H9 (cell line): ENCODE results near the gene ROBO1. TPM values are rescaled to one million over a fixed set of nuclear protein-coding genes. Genes with fewer than 3 reads are reported as not detected.

Experiments
- DNase-seq: peaks from one replicate; pipeline ENCODE4 v3.0.0-alpha.2; 2017
- H2AFZ ChIP-seq: one replicate; pipeline ENCODE4 v1.6.1; 2013; ENCODE audit warnings: mild to moderate bottlenecking, low read length, control low read depth, moderate library complexity
- H2AK5ac ChIP-seq: 2 replicates; pipeline ENCODE4 v1.6.1; 2013; ENCODE audit warnings: low read length, control low read depth, mixed read lengths; ENCODE audit not compliant: insufficient read length
- H2BK120ac ChIP-seq: one replicate; pipeline ENCODE4 v1.6.1; 2013; ENCODE audit warnings: low read depth, mild to moderate bottlenecking, low read length, control low read depth, inconsistent platforms; ENCODE audit not compliant: poor library complexity, severe bottlenecking
- H2BK12ac ChIP-seq: 2 replicates; pipeline ENCODE4 v1.6.1; 2013; ENCODE audit warnings: low read length, control low read depth, mixed read lengths, low read depth; ENCODE audit not compliant: insufficient read length
- H2BK15ac ChIP-seq: 2 replicates; pipeline ENCODE4 v1.6.1; 2013; ENCODE audit warnings: low read depth, low read length, control low read depth
- H2BK20ac ChIP-seq: one replicate; pipeline ENCODE4 v1.6.1; 2013; ENCODE audit warnings: low read depth, mild to moderate bottlenecking, low read length, control low read depth, inconsistent platforms; ENCODE audit not compliant: poor library complexity, severe bottlenecking
- H2BK5ac ChIP-seq: 2 replicates; pipeline ENCODE4 v1.6.1; 2013; ENCODE audit warnings: low read length, control low read depth, mixed read lengths; ENCODE audit not compliant: insufficient read length
- H3K14ac ChIP-seq: 2 replicates; pipeline ENCODE4 v1.6.1; 2013; ENCODE audit warnings: low read length, control low read depth; ENCODE audit not compliant: insufficient read depth
- H3K18ac ChIP-seq: 2 replicates; pipeline ENCODE4 v1.6.1; 2013; ENCODE audit warnings: low read depth, mild to moderate bottlenecking, mixed read lengths, low read length, control low read depth; ENCODE audit not compliant: insufficient read length
- H3K23ac ChIP-seq: 2 replicates; pipeline ENCODE4 v1.6.1; 2013; ENCODE audit warnings: low read length, control low read depth, mixed read lengths, low read depth; ENCODE audit not compliant: insufficient read length
- H3K23me2 ChIP-seq: 2 replicates; pipeline ENCODE4 v1.6.1; 2013; ENCODE audit warnings: low read depth, mild to moderate bottlenecking, mixed read lengths, low read length, control low read depth; ENCODE audit not compliant: insufficient read length, poor library complexity, severe bottlenecking
- H3K27ac ChIP-seq: 2 replicates; pipeline ENCODE4 v1.5.1; 2013; ENCODE audit warnings: low read length, control low read depth, mixed read lengths, low read depth; ENCODE audit not compliant: insufficient read length
- H3K27me3 ChIP-seq: 2 replicates; pipeline ENCODE4 v1.6.1; 2013; ENCODE audit warnings: low read length, control low read depth, inconsistent platforms; ENCODE audit not compliant: insufficient read depth
- H3K4ac ChIP-seq: 2 replicates; pipeline ENCODE4 v1.6.1; 2013; ENCODE audit warnings: low read depth, mild to moderate bottlenecking, control low read depth, inconsistent platforms, low read length, moderate library complexity
- H3K4me1 ChIP-seq: 2 replicates; pipeline ENCODE4 v1.6.1; 2013; ENCODE audit warnings: low read length, control low read depth, inconsistent platforms; ENCODE audit not compliant: insufficient read depth
- H3K4me2 ChIP-seq: 2 replicates; pipeline ENCODE4 v1.6.1; 2013; ENCODE audit warnings: low read length, control low read depth, mixed read lengths; ENCODE audit not compliant: insufficient read length, insufficient read depth
- H3K56ac ChIP-seq: 2 replicates; pipeline ENCODE4 v1.6.1; 2013; ENCODE audit warnings: low read depth, mild to moderate bottlenecking, mixed read lengths, low read length, control low read depth; ENCODE audit not compliant: insufficient read length
- H3K79me1 ChIP-seq: 2 replicates; pipeline ENCODE4 v1.6.1; 2013; ENCODE audit warnings: low read depth, mild to moderate bottlenecking, moderate library complexity, low read length, control low read depth, inconsistent platforms; ENCODE audit not compliant: insufficient read depth, poor library complexity, severe bottlenecking
- H3K79me2 ChIP-seq: 2 replicates; pipeline ENCODE4 v1.6.1; 2013; ENCODE audit warnings: low read length, control low read depth, inconsistent platforms; ENCODE audit not compliant: insufficient read depth
- H3K9ac ChIP-seq: 2 replicates; pipeline ENCODE4 v1.6.1; 2013; ENCODE audit warnings: low read length, control low read depth, mixed read lengths; ENCODE audit not compliant: insufficient read length; ENCODE audit errors: extremely low read depth
- H3K9me3 ChIP-seq: one replicate; pipeline ENCODE4 v1.6.1; 2013; ENCODE audit warnings: low read depth, low read length, inconsistent platforms; ENCODE audit not compliant: control insufficient read depth
- H3T11ph ChIP-seq: one replicate; pipeline ENCODE4 v1.6.1; 2013; ENCODE audit warnings: mild to moderate bottlenecking, low read length, control low read depth, inconsistent platforms
- H4K20me1 ChIP-seq: one replicate; pipeline ENCODE4 v1.6.1; 2013; ENCODE audit not compliant: control insufficient read depth, insufficient read length, insufficient read depth
- H4K5ac ChIP-seq: 2 replicates; pipeline ENCODE4 v1.6.1; 2013; ENCODE audit warnings: low read depth, mild to moderate bottlenecking, mixed read lengths, low read length, control low read depth; ENCODE audit not compliant: insufficient read length
- H4K8ac ChIP-seq: replicated peaks from 2 replicates; pipeline ENCODE4 v1.6.1; 2013; ENCODE audit warnings: low read length, control low read depth, mixed read lengths, low read depth; ENCODE audit not compliant: insufficient read length
- H4K91ac ChIP-seq: 2 replicates; pipeline ENCODE4 v1.6.1; 2013; ENCODE audit warnings: low read depth, mild to moderate bottlenecking, moderate library complexity, mixed read lengths, low read length, control low read depth; ENCODE audit not compliant: insufficient read length
- H3K27ac Mint-ChIP-seq, 3 experiments: 2 replicates in 2 of 3; 3 replicates in 1 of 3; pipeline ENCODE4 v1.8.0; 2020 to 2021; ENCODE audit warnings: mixed read lengths in 3 of 3, mild to moderate bottlenecking in 1 of 3, moderate library complexity in 1 of 3
- H3K27me3 Mint-ChIP-seq: 2 replicates; pipeline ENCODE4 v1.8.0; 2021; ENCODE audit warnings: low read depth, mild to moderate bottlenecking, moderate library complexity, mixed read lengths
- H3K36me3 Mint-ChIP-seq, 3 experiments: 2 replicates in 2 of 3; 3 replicates in 1 of 3; pipeline ENCODE4 v1.8.0; 2020 to 2021; ENCODE audit warnings: low read depth in 3 of 3, mixed read lengths in 3 of 3; ENCODE audit not compliant: insufficient read depth in 1 of 3
- H3K4me1 Mint-ChIP-seq, 2 experiments: 2 replicates each; pipeline ENCODE4 v1.8.0; 2020; ENCODE audit warnings: mixed read lengths in 2 of 2
- H3K4me3 Mint-ChIP-seq, 2 experiments: 2 replicates in 1 of 2; 3 replicates in 1 of 2; pipeline ENCODE4 v1.8.0; 2020 to 2021; ENCODE audit warnings: mild to moderate bottlenecking in 2 of 2, mixed read lengths in 2 of 2, moderate library complexity in 1 of 2
- H3K9me3 Mint-ChIP-seq, 2 experiments: 2 replicates in 1 of 2; 3 replicates in 1 of 2; pipeline ENCODE4 v1.8.0; 2020; ENCODE audit warnings: mild to moderate bottlenecking in 2 of 2, mixed read lengths in 2 of 2, moderate library complexity in 1 of 2
- WGBS: extraction: QIAGEN DNeasy Blood & Tissue Kit; methylation state at CpG from one replicate; pipeline ENCODE4 v1.1.7; 2013; ENCODE audit warnings: missing lambda C conversion rate, low lambda C conversion rate, mixed read lengths; ENCODE audit not compliant: insufficient read length; ENCODE audit errors: extremely low coverage; 5-methylcytosine and 5-hydroxymethylcytosine counted together
- total RNA-seq: library from RNA; stranded (reverse); gene quantifications from 2 replicates; pipeline ENCODE4 v1.2.1, GENCODE V29; 2021
- TF ChIP-seq, protein P1 (sequence below): fragments of 200-600 bp; sonication (generic); conservative IDR thresholded peaks from 3 replicates; pipeline ENCODE4 v1.8.0; 2021; ENCODE audit warnings: antibody characterized with exemption, mild to moderate bottlenecking

The ROBO1 gene
- total RNA-seq, 1 experiment from 2014 or later, result 62.7 TPM

DNA sequence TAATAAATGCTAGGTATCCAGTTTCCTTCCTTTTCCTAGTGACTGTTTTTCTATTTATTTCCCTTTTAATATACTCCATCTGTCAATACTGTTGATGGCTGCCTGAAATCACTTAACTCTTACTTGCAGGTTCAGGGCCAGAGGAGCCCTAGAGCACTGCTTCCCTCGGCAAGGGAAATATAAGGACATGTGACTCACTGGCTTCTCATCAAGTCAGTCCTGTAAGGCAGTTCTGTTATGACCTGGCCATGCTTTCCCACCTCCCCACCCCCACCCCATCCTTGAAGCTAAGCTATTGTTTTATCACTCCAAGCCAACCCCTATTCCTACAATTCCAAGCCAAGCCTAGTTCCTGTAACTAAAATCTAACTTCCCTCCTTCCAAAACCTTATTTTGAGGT lies 800.7 kb downstream of the ROBO1 start:
- Histone ChIP-seq H2BK5ac (no peak overlapping the region), H3K79me2 (no peaks in the 10 kb centered on the region), H2AFZ (no peak overlapping the region), H3K23ac (no peak overlapping the region), H3K4me1 (no peaks in the 10 kb centered on the region), H2AK5ac (no peak overlapping the region), H3K4ac (no peak overlapping the region), H3K14ac (no peak overlapping the region), H3K79me1 (peaks cover 3% of the 10 kb centered on the region), H2BK20ac (no peak overlapping the region), H2BK12ac (no peak overlapping the region), H3K9me3 (no peaks in the 10 kb centered on the region), H3K4me2 (no peak overlapping the region), H2BK120ac (no peak overlapping the region), H3K9ac (no peak overlapping the region), H4K5ac (no peak overlapping the region), H4K20me1 (no peaks in the 10 kb centered on the region), H3K27me3 (no peaks in the 10 kb centered on the region), H3K27ac (no peak overlapping the region), H4K91ac (no peak overlapping the region), H4K8ac (no peak overlapping the region), H3K56ac (no peak overlapping the region), H3T11ph (no peak overlapping the region), H2BK15ac (no peak overlapping the region), H3K23me2 (no peaks in the 10 kb centered on the region), H3K18ac (no peak overlapping the region)
- no peak for DNase-seq
- Mint-ChIP-seq H3K27me3 (no peaks in the 10 kb centered on the region), H3K4me3 (no peak overlapping the region), H3K36me3 (peaks cover 10 to 22% (median 15%) of the 10 kb centered on the region in 3 experiments), H3K4me1 (peaks cover 7 to 11% of the 10 kb centered on the region in 2 experiments; a peak in 3 of 4 replicates), H3K27ac (peak overlapping the region in 1 of 3 experiments; percentile 18; a peak in 1 of 7 replicates), H3K9me3 (peaks cover 3 to 6% of the 10 kb centered on the region in 2 experiments; a peak in 4 of 5 replicates)
- TF ChIP-seq, protein P1, sequence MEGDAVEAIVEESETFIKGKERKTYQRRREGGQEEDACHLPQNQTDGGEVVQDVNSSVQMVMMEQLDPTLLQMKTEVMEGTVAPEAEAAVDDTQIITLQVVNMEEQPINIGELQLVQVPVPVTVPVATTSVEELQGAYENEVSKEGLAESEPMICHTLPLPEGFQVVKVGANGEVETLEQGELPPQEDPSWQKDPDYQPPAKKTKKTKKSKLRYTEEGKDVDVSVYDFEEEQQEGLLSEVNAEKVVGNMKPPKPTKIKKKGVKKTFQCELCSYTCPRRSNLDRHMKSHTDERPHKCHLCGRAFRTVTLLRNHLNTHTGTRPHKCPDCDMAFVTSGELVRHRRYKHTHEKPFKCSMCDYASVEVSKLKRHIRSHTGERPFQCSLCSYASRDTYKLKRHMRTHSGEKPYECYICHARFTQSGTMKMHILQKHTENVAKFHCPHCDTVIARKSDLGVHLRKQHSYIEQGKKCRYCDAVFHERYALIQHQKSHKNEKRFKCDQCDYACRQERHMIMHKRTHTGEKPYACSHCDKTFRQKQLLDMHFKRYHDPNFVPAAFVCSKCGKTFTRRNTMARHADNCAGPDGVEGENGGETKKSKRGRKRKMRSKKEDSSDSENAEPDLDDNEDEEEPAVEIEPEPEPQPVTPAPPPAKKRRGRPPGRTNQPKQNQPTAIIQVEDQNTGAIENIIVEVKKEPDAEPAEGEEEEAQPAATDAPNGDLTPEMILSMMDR, result no peak
- WGBS, result no CpG with 5 or more reads among the region's 1 CpG
